Neutrophil (primary cell): ENCODE results near the gene SNRPA.
"Not testable (repeated sequence)": the region's sequence is repeated elsewhere in the genome, so short reads cannot be mapped to it uniquely, and the experiment has no call there.

Source experiments
- H3K27ac ChIP-seq: fragments of 200-600 bp; sonication (generic); 2 replicates; pipeline ENCODE4 v1.5.1; 2016; ENCODE audit warnings: mild to moderate bottlenecking, moderate library complexity
- H3K27me3 ChIP-seq: fragments of 200-600 bp; sonication (generic); 2 replicates; pipeline ENCODE4 v1.6.0; 2016; ENCODE audit warnings: mild to moderate bottlenecking
- H3K36me3 ChIP-seq: fragments of 200-600 bp; sonication (generic); 2 replicates; pipeline ENCODE4 v1.5.1; 2017
- H3K4me1 ChIP-seq, 2 experiments: fragments of 200-600 bp in 1 of 2; sonication (generic) in 1 of 2; 1 replicate in 1 of 2; 2 replicates in 1 of 2; pipeline versions ENCODE4 v1.5.1 to v1.6.1; 2013 to 2016; ENCODE audit warnings: low read depth in 1 of 2, low read length in 1 of 2, mild to moderate bottlenecking in 1 of 2, moderate library complexity in 1 of 2; ENCODE audit not compliant: control insufficient read depth in 1 of 2, insufficient read depth in 1 of 2
- H3K4me3 ChIP-seq, 2 experiments: fragments of 200-600 bp in 1 of 2; sonication (generic) in 1 of 2; 1 replicate in 1 of 2; 2 replicates in 1 of 2; pipeline ENCODE4 v1.5.1; 2013 to 2016; ENCODE audit warnings: low read depth in 1 of 2, low read length in 1 of 2, mild to moderate bottlenecking in 1 of 2, moderate library complexity in 1 of 2
- H3K9me3 ChIP-seq: fragments of 200-600 bp; sonication (generic); 2 replicates; pipeline ENCODE4 v1.5.1; 2016
- CTCF ChIP-seq: fragments of 200-600 bp; sonication (generic); IDR thresholded peaks from 2 replicates; pipeline ENCODE4 v1.5.1; 2016; ENCODE audit warnings: antibody characterized with exemption

The SNRPA gene

GRCh38 chr19:40758491-40758890 lies 7.5 kb downstream of the SNRPA start:
- H3K4me3 ChIP-seq: no peak overlapping the region
- peaks cover 30 to 41% of the 10 kb centered on the region in 2 experiments for H3K4me1 ChIP-seq
- no peaks in the 10 kb centered on the region for H3K27me3 ChIP-seq
- no peak for TF ChIP-seq CTCF
- H3K9me3 ChIP-seq: no peaks in the 10 kb centered on the region
- H3K36me3 ChIP-seq: peaks cover 52% of the 10 kb centered on the region
- no peak overlapping the region for H3K27ac ChIP-seq

GRCh38 chr19:40759352-40759751 lies 8.3 kb downstream of the SNRPA start:
- Histone ChIP-seq H3K9me3 (no peaks in the 10 kb centered on the region), H3K36me3 (peaks cover 60% of the 10 kb centered on the region), H3K4me3 (no peak overlapping the region), H3K27ac (no peak overlapping the region), H3K4me1 (peaks cover 30 to 35% of the 10 kb centered on the region in 2 experiments), H3K27me3 (no peaks in the 10 kb centered on the region)
- no peak for TF ChIP-seq CTCF

- Histone ChIP-seq H3K27me3 (no peaks in the 10 kb centered on the region), H3K4me3 (no peak overlapping the region), H3K27ac (no peak overlapping the region), H3K4me1 (peaks cover 0 to 3% of the 10 kb centered on the region in 2 experiments), H3K36me3 (peaks cover 78% of the 10 kb centered on the region), H3K9me3 (no peaks in the 10 kb centered on the region)
- no peak for TF ChIP-seq CTCF
Measured at GRCh38 chr19:40762754-40763470, 11.9 kb downstream of the SNRPA start.

GRCh38 chr19:40763526-40763925 lies 12.5 kb downstream of the SNRPA start:
- Histone ChIP-seq H3K9me3 (no peaks in the 10 kb centered on the region), H3K27ac (no peak overlapping the region), H3K27me3 (no peaks in the 10 kb centered on the region), H3K4me1 (peaks cover 0 to 3% of the 10 kb centered on the region in 2 experiments), H3K36me3 (peaks cover 73% of the 10 kb centered on the region), H3K4me3 (no peak overlapping the region)
- no peak for TF ChIP-seq CTCF

GRCh38 chr19:40763963-40764362 lies 13.0 kb downstream of the SNRPA start:
- no peak overlapping the region for H3K27ac ChIP-seq
- H3K4me1 ChIP-seq: peaks cover 0 to 3% of the 10 kb centered on the region in 2 experiments
- H3K9me3 ChIP-seq: no peaks in the 10 kb centered on the region
- no peak for TF ChIP-seq CTCF
- H3K36me3 ChIP-seq: peaks cover 70% of the 10 kb centered on the region
- H3K27me3 ChIP-seq: no peaks in the 10 kb centered on the region
- no peak overlapping the region for H3K4me3 ChIP-seq

- H3K27me3 ChIP-seq, H3K9me3 ChIP-seq, H3K27ac ChIP-seq, H3K4me3 ChIP-seq, H3K4me1 ChIP-seq: not testable (repeated sequence)
- peaks cover 52% of the 10 kb centered on the region for H3K36me3 ChIP-seq
Measured at GRCh38 chr19:40766385-40766784, 15.4 kb downstream of the SNRPA start.
